ENCODE results near the gene AMMECR1L. TPM values are rescaled to one million over a fixed set of nuclear protein-coding genes. Genes with fewer than 3 reads are reported as not detected.

The AMMECR1L gene
- total and polyA plus RNA-seq, 2 experiments from 2014 or later: 7.8 to 17.7 TPM

- no peak for TF ChIP-seq CTCF (conservative IDR thresholded peaks at IDR 0.05; ENCODE audit: low read depth in 2 of 2)
- peak; percentile 25; the same call in 1 of the 2 replicates for TF ChIP-seq ZNF114 (CRISPR knock-in tag; IDR thresholded peaks at IDR 0.05)
Observed at GRCh38 chr2:127820080-127820668, 65.6 kb downstream of the AMMECR1L start (continued).

DNA sequence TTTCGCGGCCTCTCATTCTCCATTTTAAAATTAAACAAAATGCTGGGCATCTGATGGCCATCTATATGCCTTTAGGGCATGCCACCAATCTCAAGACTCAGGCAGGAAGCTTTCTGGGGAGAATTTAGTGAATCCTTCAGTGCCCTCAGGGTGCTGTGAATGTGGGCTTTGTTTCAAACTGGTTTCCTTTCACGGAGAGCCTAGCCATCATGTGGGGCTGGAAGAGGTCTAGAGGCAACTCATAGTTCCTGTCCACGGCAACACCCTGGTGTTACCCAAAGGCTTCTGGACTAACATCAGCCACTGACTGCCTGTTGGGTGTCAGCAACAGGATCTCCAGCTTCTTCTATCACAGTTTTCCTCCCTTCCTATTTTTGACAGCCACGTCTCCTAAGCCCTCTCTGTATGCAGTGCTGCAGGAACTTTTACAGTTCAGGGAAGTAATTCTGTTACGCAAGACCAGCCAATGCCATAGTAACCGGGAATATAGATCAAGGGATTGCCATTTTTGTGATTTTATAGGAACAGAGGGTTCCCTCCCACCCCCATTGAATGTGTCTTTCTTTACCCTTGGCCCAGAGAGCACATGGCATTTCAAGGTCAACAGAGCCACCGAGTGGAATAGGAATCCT is 66.8 kb downstream of the AMMECR1L start:
- H3K4me3 ChIP-seq: no peak overlapping the region
- H3K36me3 Mint-ChIP-seq (ENCODE audit: low read depth): peaks cover 30% of the 10 kb centered on the region
- no peaks in the 10 kb centered on the region for H3K9me2 ChIP-seq (ENCODE audit: insufficient read depth)
- peaks cover 51% of the 10 kb centered on the region for H3K9me3 Mint-ChIP-seq
- no peaks in the 10 kb centered on the region for H3K4me1 ChIP-seq (ENCODE audit: insufficient read depth)
- H3K4me1 Mint-ChIP-seq: peaks cover 4% of the 10 kb centered on the region; the same call in 2 of the 3 replicates
- ATAC-seq: no peak
- no peaks in the 10 kb centered on the region for H3K79me2 ChIP-seq (replicated peaks; ENCODE audit: insufficient read depth)
- H3K4me3 Mint-ChIP-seq: no peak overlapping the region
- H4K20me1 ChIP-seq (replicated peaks; ENCODE audit: insufficient read depth): no peaks in the 10 kb centered on the region
- no peak overlapping the region for H3K4me2 ChIP-seq
- peaks cover 9% of the 10 kb centered on the region for H3K27me3 Mint-ChIP-seq (ENCODE audit: insufficient read depth, low read depth, poor library complexity)
- H3K27me3 ChIP-seq (ENCODE audit: insufficient read depth): no peaks in the 10 kb centered on the region
- H3K36me3 ChIP-seq (ENCODE audit: insufficient read depth): peaks cover 7% of the 10 kb centered on the region; the same call in 1 of the 2 replicates
- no peak overlapping the region for H3K27ac ChIP-seq (ENCODE audit: low read depth)
- H3F3A ChIP-seq (replicated peaks; ENCODE audit: low read depth): no peaks in the 10 kb centered on the region
- no peak for TF ChIP-seq CTCF (conservative IDR thresholded peaks at IDR 0.05; ENCODE audit: low read depth in 2 of 2)
- no peak for TF ChIP-seq JUNB (IDR thresholded peaks at IDR 0.05; ENCODE audit: unreplicated experiment)
- no peak for TF ChIP-seq ZNF114 (CRISPR knock-in tag; IDR thresholded peaks at IDR 0.05)
- TF ChIP-seq EZH2 (IDR thresholded peaks at IDR 0.05; ENCODE audit: low read depth, unreplicated experiment): no peak
- no peak for TF ChIP-seq NANOG (IDR thresholded peaks at IDR 0.05; ENCODE audit: borderline replicate concordance)
- no peak for TF ChIP-seq POLR2AphosphoS5 (IDR thresholded peaks at IDR 0.05; ENCODE audit: low read depth)
- no peak for TF ChIP-seq EZH2phosphoT487 (IDR thresholded peaks at IDR 0.05; ENCODE audit: unreplicated experiment)
- no peak overlapping the region for H3K27ac Mint-ChIP-seq
- H2AFZ ChIP-seq: 0 out of 2 replicates have a peak overlapping the region, but pooled peaks have one; percentile 29
- no peak for DNase-seq (ENCODE audit: low spot score)

DNA sequence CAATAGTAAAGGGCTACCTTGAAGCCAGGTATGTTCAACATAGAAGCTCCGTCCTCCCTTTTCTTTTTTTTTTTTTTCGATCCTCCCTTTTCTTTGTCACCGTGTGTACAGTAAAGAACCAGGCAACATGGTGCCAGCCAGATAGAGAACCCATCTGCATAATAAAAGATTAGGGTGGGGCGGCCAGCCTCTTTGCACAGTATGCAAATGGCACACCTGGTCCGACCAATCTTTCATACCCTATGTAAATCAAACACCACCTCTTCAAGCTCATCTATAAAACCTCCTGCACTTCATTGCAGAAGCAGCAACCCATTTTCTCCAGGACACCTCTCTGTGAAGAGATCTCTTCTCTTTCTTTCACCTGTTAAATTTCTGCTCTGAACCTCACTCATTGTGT is 67.5 kb downstream of the AMMECR1L start:
- ATAC-seq: no peak
- peaks cover 51% of the 10 kb centered on the region for H3K9me3 Mint-ChIP-seq
- peaks cover 7% of the 10 kb centered on the region; the same call in 1 of the 2 replicates for H3K36me3 ChIP-seq (ENCODE audit: insufficient read depth)
- H3F3A ChIP-seq (replicated peaks; ENCODE audit: low read depth): no peaks in the 10 kb centered on the region
- H3K79me2 ChIP-seq (replicated peaks; ENCODE audit: insufficient read depth): no peaks in the 10 kb centered on the region
- no peak overlapping the region for H3K4me3 ChIP-seq
- peaks cover 30% of the 10 kb centered on the region for H3K36me3 Mint-ChIP-seq (ENCODE audit: low read depth)
- H3K9me2 ChIP-seq (ENCODE audit: insufficient read depth): no peaks in the 10 kb centered on the region
- no peak overlapping the region for H3K27ac Mint-ChIP-seq
- H3K27me3 ChIP-seq (ENCODE audit: insufficient read depth): no peaks in the 10 kb centered on the region
- H3K4me2 ChIP-seq: no peak overlapping the region
- H3K27ac ChIP-seq (ENCODE audit: low read depth): no peak overlapping the region
- H3K4me1 ChIP-seq (ENCODE audit: insufficient read depth): no peaks in the 10 kb centered on the region
- DNase-seq (ENCODE audit: low spot score): no peak
- H3K4me3 Mint-ChIP-seq: no peak overlapping the region
- peaks cover 10% of the 10 kb centered on the region for H3K27me3 Mint-ChIP-seq (ENCODE audit: insufficient read depth, low read depth, poor library complexity)
- H4K20me1 ChIP-seq (replicated peaks; ENCODE audit: insufficient read depth): no peaks in the 10 kb centered on the region
- H3K4me1 Mint-ChIP-seq: peaks cover 4% of the 10 kb centered on the region; the same call in 2 of the 3 replicates
- 0 out of 2 replicates have a peak overlapping the region, but pooled peaks have one; percentile 29 for H2AFZ ChIP-seq
- no peak for TF ChIP-seq NANOG (IDR thresholded peaks at IDR 0.05; ENCODE audit: borderline replicate concordance)
- TF ChIP-seq ZNF462 (CRISPR knock-in tag; IDR thresholded peaks at IDR 0.05): no peak
- TF ChIP-seq EZH2 (IDR thresholded peaks at IDR 0.05; ENCODE audit: low read depth, unreplicated experiment): no peak
